OCI-LY1 (cell line): ENCODE results near the gene C20orf96.
A peak's percentile ranks its signal among the peaks of the same experiment; 100 is the strongest.

Experiments used
- H2AFZ ChIP-seq: fragments of 200-600 bp; sonication (generic), shearing (Covaris generic); 2 replicates; pipeline ENCODE4 v1.6.0; 2014; ENCODE audit warnings: antibody characterized with exemption, mild to moderate bottlenecking, low read length
- H3F3A ChIP-seq: fragments of 200-600 bp; sonication (generic), shearing (Covaris generic); 2 replicates; pipeline ENCODE4 v1.6.0; 2014; ENCODE audit warnings: mild to moderate bottlenecking, antibody characterized with exemption, low read length, moderate library complexity; ENCODE audit not compliant: insufficient read depth
- H3K27ac ChIP-seq: fragments of 200-600 bp; sonication (generic); 2 replicates; pipeline ENCODE4 v1.5.1; 2014; ENCODE audit warnings: low read length, mixed run types, mild to moderate bottlenecking, low read depth; ENCODE audit not compliant: poor library complexity, severe bottlenecking
- H3K27me3 ChIP-seq: fragments of 200-600 bp; sonication (generic); 2 replicates; pipeline ENCODE4 v1.6.0; 2014; ENCODE audit warnings: antibody characterized with exemption, mild to moderate bottlenecking, low read length, moderate library complexity; ENCODE audit not compliant: insufficient read depth
- H3K36me3 ChIP-seq: fragments of 200-600 bp; sonication (generic); 2 replicates; pipeline ENCODE4 v1.6.1; 2014; ENCODE audit warnings: mild to moderate bottlenecking, antibody characterized with exemption, low read length, moderate library complexity, mixed read lengths; ENCODE audit not compliant: insufficient read depth
- H3K4me1 ChIP-seq: fragments of 200-600 bp; sonication (generic); 2 replicates; pipeline ENCODE4 v1.5.1; 2014; ENCODE audit warnings: mild to moderate bottlenecking, low read length, moderate library complexity; ENCODE audit not compliant: insufficient read depth, severe bottlenecking
- H3K4me2 ChIP-seq: fragments of 200-600 bp; sonication (generic), shearing (Covaris generic); 2 replicates; pipeline ENCODE4 v1.6.1; 2014; ENCODE audit warnings: low read length
- H3K4me3 ChIP-seq: fragments of 200-600 bp; sonication (generic); 2 replicates; pipeline ENCODE4 v1.5.1; 2014; ENCODE audit warnings: low read length, low read depth, mild to moderate bottlenecking, mixed read lengths; ENCODE audit not compliant: poor library complexity, severe bottlenecking
- H3K79me2 ChIP-seq: fragments of 200-600 bp; shearing (Covaris generic); 2 replicates; pipeline ENCODE4 v1.6.1; 2016; ENCODE audit warnings: mixed run types, low read length, mixed read lengths; ENCODE audit not compliant: insufficient read depth
- H3K9ac ChIP-seq: fragments of 200-600 bp; sonication (generic), shearing (Covaris generic); 2 replicates; pipeline ENCODE4 v1.6.1; 2014; ENCODE audit warnings: mild to moderate bottlenecking, low read length, mixed read lengths
- H3K9me2 ChIP-seq: fragments of 200-600 bp; sonication (generic), shearing (Covaris generic); 2 replicates; pipeline ENCODE4 v1.6.1; 2014; ENCODE audit warnings: low read depth, mild to moderate bottlenecking, low read length, mixed read lengths
- H3K9me3 ChIP-seq: fragments of 200-600 bp; shearing (Covaris generic); 2 replicates; pipeline ENCODE4 v1.6.1; 2014; ENCODE audit warnings: low read length, mixed read lengths
- H4K20me1 ChIP-seq: fragments of 200-600 bp; sonication (generic), shearing (Covaris generic); 2 replicates; pipeline ENCODE4 v1.6.0; 2016; ENCODE audit warnings: mild to moderate bottlenecking, low read length; ENCODE audit not compliant: insufficient read depth
- EZH2 ChIP-seq: fragments of 200-600 bp; sonication (generic), shearing (Covaris generic); IDR thresholded peaks from 2 replicates; pipeline ENCODE4 v1.8.0; 2017; ENCODE audit warnings: borderline replicate concordance, mixed run types, mild to moderate bottlenecking, antibody characterized with exemption, low read length, moderate library complexity, mixed read lengths
- TF ChIP-seq, protein P1 (sequence below): fragments of 200-600 bp; sonication (generic), shearing (Covaris generic); IDR thresholded peaks from 2 replicates; pipeline ENCODE4 v1.5.1; 2017; ENCODE audit warnings: mild to moderate bottlenecking, antibody characterized with exemption, low read length, moderate library complexity, mixed read lengths

The C20orf96 gene

DNA sequence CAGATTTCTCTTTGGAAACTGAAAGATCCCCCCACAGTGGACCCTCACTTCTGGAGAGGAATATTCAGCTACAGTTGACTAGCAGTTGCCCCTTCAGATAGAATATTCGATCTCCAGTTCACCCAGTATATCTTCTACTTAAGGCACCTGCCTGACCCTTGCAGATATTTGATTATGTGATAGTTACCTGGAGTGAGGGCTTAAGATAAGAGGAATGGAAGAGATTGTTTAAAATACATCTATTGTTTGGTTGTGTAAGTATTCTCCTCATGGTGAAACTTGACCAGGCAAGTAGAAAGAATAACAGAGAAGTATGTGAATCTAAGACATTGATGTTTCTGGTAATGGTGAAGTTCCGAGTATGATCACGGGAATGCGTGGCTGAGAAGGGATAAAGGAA, 5.3 kb upstream of the C20orf96 start:
- peaks cover 33% of the 10 kb centered on the region for H3K4me1 ChIP-seq
- no peaks in the 10 kb centered on the region for H3K79me2 ChIP-seq
- no peaks in the 10 kb centered on the region for H3K27me3 ChIP-seq
- no peak overlapping the region for H3K27ac ChIP-seq
- TF ChIP-seq, protein P1, sequence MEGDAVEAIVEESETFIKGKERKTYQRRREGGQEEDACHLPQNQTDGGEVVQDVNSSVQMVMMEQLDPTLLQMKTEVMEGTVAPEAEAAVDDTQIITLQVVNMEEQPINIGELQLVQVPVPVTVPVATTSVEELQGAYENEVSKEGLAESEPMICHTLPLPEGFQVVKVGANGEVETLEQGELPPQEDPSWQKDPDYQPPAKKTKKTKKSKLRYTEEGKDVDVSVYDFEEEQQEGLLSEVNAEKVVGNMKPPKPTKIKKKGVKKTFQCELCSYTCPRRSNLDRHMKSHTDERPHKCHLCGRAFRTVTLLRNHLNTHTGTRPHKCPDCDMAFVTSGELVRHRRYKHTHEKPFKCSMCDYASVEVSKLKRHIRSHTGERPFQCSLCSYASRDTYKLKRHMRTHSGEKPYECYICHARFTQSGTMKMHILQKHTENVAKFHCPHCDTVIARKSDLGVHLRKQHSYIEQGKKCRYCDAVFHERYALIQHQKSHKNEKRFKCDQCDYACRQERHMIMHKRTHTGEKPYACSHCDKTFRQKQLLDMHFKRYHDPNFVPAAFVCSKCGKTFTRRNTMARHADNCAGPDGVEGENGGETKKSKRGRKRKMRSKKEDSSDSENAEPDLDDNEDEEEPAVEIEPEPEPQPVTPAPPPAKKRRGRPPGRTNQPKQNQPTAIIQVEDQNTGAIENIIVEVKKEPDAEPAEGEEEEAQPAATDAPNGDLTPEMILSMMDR, result no peak
- no peak for TF ChIP-seq EZH2
- H3K4me2 ChIP-seq, result no peak overlapping the region
- H2AFZ ChIP-seq, result no peak overlapping the region
- H3K9me2 ChIP-seq, result no peaks in the 10 kb centered on the region
- H3F3A ChIP-seq, result no peaks in the 10 kb centered on the region
- H3K36me3 ChIP-seq, result peaks cover 19% of the 10 kb centered on the region
- no peaks in the 10 kb centered on the region for H4K20me1 ChIP-seq
- H3K9me3 ChIP-seq, result no peaks in the 10 kb centered on the region
- H3K4me3 ChIP-seq, result no peak overlapping the region
- H3K9ac ChIP-seq, result no peak overlapping the region

DNA sequence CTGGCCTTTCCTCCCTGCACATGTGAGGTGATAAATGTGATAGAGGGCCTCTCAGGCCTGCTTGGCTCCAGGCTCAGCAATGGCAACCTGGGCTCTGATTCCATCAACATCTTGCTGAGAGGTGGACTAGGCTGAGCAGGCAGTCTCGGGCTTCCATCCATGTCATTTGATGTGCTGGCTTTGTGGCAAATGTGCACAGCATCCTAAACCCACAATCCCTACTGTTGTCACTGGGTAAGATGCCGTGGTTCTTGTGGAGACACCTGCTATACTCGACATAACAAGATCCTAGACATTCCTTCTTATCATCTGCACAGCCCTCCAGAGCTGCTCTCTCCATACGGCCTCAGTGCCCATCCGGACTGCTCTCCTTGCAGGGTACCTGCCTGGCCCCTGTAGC, 4.1 kb upstream of the C20orf96 start:
- H3K27me3 ChIP-seq, result no peaks in the 10 kb centered on the region

GRCh38 chr20:289693-290083, 862 bp downstream of the C20orf96 start:
- H3F3A ChIP-seq, result no peaks in the 10 kb centered on the region
- TF ChIP-seq, protein P1, result no peak
- no peak for TF ChIP-seq EZH2
- H3K79me2 ChIP-seq, result no peaks in the 10 kb centered on the region
- no peaks in the 10 kb centered on the region for H3K9me3 ChIP-seq
- no peak overlapping the region for H3K27ac ChIP-seq
- no peaks in the 10 kb centered on the region for H3K36me3 ChIP-seq
- peak overlapping the region; percentile 99 for H3K4me2 ChIP-seq
- H3K9me2 ChIP-seq, result no peaks in the 10 kb centered on the region
- H3K27me3 ChIP-seq, result no peaks in the 10 kb centered on the region
- peak overlapping the region; percentile 99 for H2AFZ ChIP-seq
- peaks cover 23% of the 10 kb centered on the region for H3K4me1 ChIP-seq
- H3K9ac ChIP-seq, result peak overlapping the region; percentile 90
- peak overlapping the region; percentile 77 for H3K4me3 ChIP-seq
- no peaks in the 10 kb centered on the region for H4K20me1 ChIP-seq

More for the DNA sequence above, 4.1 kb upstream of the C20orf96 start:
- Histone ChIP-seq H3K4me2 (no peak overlapping the region), H3K9me3 (no peaks in the 10 kb centered on the region), H3K9me2 (no peaks in the 10 kb centered on the region), H4K20me1 (no peaks in the 10 kb centered on the region), H3K9ac (no peak overlapping the region), H3K4me1 (peaks cover 40% of the 10 kb centered on the region), H3K79me2 (no peaks in the 10 kb centered on the region), H3K27ac (no peak overlapping the region), H3K4me3 (no peak overlapping the region), H3F3A (no peaks in the 10 kb centered on the region), H2AFZ (no peak overlapping the region), H3K36me3 (peaks cover 9% of the 10 kb centered on the region)
- TF ChIP-seq, protein P1, result no peak
- no peak for TF ChIP-seq EZH2
